ENCODE results near the gene UQCRHL.
"Not testable (repeated sequence)": the region's sequence is repeated elsewhere in the genome, so short reads cannot be mapped to it uniquely, and the experiment has no call there.

Gene UQCRHL

GRCh38 chr1:15835205-15835740 is 27.8 kb upstream of the UQCRHL start:
- no peak for DNase-seq

GRCh38 chr1:15834406-15835204 is 27.2 kb upstream of the UQCRHL start:
- peak; percentile 94 for DNase-seq

GRCh38 chr1:15833842-15834405 is 26.5 kb upstream of the UQCRHL start:
- DNase-seq = no peak

GRCh38 chr1:15833069-15833679 is 25.7 kb upstream of the UQCRHL start:
- peak; percentile 70 for DNase-seq

- DNase-seq = no peak
Measured at GRCh38 chr1:15830258-15830657, 22.8 kb upstream of the UQCRHL start.

GRCh38 chr1:15828931-15829330 is 21.5 kb upstream of the UQCRHL start:
- not testable (repeated sequence) for DNase-seq

- not testable (repeated sequence) for DNase-seq
Measured at GRCh38 chr1:15827567-15827966, 20.1 kb upstream of the UQCRHL start.

GRCh38 chr1:15826810-15827507 is 19.5 kb upstream of the UQCRHL start:
- DNase-seq = no peak

- DNase-seq = no peak
Measured at GRCh38 chr1:15825800-15826199, 18.4 kb upstream of the UQCRHL start.

GRCh38 chr1:15820478-15820877 is 13.0 kb upstream of the UQCRHL start:
- DNase-seq = no peak

GRCh38 chr1:15816674-15817073 is 9.2 kb upstream of the UQCRHL start:
- no peak for DNase-seq

- DNase-seq = no peak
Measured at GRCh38 chr1:15810073-15810472, 2.6 kb upstream of the UQCRHL start.

- DNase-seq = no peak
Measured at GRCh38 chr1:15808955-15809354, 1.5 kb upstream of the UQCRHL start.

- DNase-seq = no peak
Measured at GRCh38 chr1:15807121-15807520, 328 bp downstream of the UQCRHL start.

GRCh38 chr1:15804060-15804459 is 3.4 kb downstream of the UQCRHL start:
- no peak for DNase-seq

GRCh38 chr1:15803380-15803779 is 4.1 kb downstream of the UQCRHL start:
- no peak for DNase-seq

- no peak for DNase-seq
Measured at GRCh38 chr1:15802234-15802965, 5.0 kb downstream of the UQCRHL start.

- DNase-seq = no peak
Measured at GRCh38 chr1:15799928-15800835, 7.3 kb downstream of the UQCRHL start.

GRCh38 chr1:15799004-15799867 is 8.2 kb downstream of the UQCRHL start:
- no peak for DNase-seq

- DNase-seq = no peak
Measured at GRCh38 chr1:15797614-15798390, 9.6 kb downstream of the UQCRHL start.
